ENCODE measurements around the gene IFNGR2. TPM values are rescaled to one million over a fixed set of nuclear protein-coding genes. Genes with fewer than 3 reads are reported as not detected.
A peak's percentile ranks its signal among the peaks of the same experiment; 100 is the strongest.

Gene IFNGR2
- total and polyA plus RNA-seq, 2 donors from 2014 or later, result 57.6 to 68.3 TPM

DNA sequence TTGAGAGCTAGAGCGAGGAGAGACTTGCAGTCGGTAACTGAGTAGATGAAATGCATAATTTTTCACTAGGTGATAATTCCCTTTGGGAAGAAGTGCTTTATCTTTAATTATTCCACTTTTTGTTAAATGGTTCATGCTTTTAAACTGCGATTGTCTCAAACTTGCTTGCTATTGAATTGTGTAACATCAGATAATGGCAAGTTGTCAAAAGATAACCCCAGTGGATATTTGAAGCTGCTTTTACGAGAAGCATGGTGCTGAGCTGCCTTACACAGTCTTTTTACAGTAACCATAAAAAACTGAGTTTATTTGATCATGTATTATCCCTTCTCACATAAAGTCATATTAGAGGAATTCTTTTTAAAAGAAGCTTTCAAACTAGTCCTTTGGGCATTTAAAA, 46.4 kb downstream of the IFNGR2 start:
- no peak overlapping the region for H3K27ac ChIP-seq (ENCODE audit: low read depth in 2 of 2, low read length in 2 of 2)
- H3K9ac ChIP-seq (ENCODE audit: low read length in 3 of 3), result no peak overlapping the region
- TF ChIP-seq, protein P1, sequence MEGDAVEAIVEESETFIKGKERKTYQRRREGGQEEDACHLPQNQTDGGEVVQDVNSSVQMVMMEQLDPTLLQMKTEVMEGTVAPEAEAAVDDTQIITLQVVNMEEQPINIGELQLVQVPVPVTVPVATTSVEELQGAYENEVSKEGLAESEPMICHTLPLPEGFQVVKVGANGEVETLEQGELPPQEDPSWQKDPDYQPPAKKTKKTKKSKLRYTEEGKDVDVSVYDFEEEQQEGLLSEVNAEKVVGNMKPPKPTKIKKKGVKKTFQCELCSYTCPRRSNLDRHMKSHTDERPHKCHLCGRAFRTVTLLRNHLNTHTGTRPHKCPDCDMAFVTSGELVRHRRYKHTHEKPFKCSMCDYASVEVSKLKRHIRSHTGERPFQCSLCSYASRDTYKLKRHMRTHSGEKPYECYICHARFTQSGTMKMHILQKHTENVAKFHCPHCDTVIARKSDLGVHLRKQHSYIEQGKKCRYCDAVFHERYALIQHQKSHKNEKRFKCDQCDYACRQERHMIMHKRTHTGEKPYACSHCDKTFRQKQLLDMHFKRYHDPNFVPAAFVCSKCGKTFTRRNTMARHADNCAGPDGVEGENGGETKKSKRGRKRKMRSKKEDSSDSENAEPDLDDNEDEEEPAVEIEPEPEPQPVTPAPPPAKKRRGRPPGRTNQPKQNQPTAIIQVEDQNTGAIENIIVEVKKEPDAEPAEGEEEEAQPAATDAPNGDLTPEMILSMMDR (IDR thresholded peaks at IDR 0.05; ENCODE audit: borderline replicate concordance, extremely low read depth, insufficient read depth), result no peak
- H3K4me3 ChIP-seq (ENCODE audit: low read length in 3 of 3), result no peak overlapping the region
- H3K9me3 ChIP-seq (ENCODE audit: control insufficient read depth in 2 of 3, insufficient read depth in 1 of 3, low read length in 3 of 3), result no peaks in the 10 kb centered on the region
- intact Hi-C loops (cut with DNase I), result no loop called here
- H3K27me3 ChIP-seq (ENCODE audit: control insufficient read depth, insufficient read depth, low read length), result no peaks in the 10 kb centered on the region
- H3K4me1 ChIP-seq (ENCODE audit: control insufficient read depth in 2 of 3, insufficient read depth in 2 of 3, low read depth in 1 of 3, low read length in 3 of 3), result no peaks in the 10 kb centered on the region
- no peak for FAIRE-seq
- no peak for DNase-seq
- peaks cover 0 to 5% (median 4%) of the 10 kb centered on the region in 3 donors for H3K36me3 ChIP-seq (ENCODE audit: control insufficient read depth in 2 of 3, insufficient read depth in 3 of 3, low read length in 3 of 3)

DNA sequence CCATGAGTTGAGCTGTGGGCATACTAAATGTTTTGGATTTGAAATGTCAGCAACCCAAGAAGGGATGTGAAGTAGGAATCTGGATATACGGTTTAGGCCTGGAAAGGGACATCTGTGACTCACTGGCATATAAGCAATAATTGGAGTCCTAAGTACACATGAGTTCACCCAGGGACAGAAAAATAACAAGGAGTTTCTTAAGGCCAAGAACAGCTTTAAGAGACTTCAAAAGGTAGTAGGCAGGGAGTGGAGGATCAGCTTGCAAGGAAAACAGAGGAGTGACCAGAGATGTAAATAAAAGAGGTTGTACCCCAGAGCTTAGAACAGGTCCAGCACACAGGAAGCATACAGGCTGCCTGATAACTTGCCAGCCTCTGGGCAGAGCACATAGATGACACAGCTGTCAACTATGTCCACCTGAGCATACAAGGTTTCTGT, 48.4 kb downstream of the IFNGR2 start:
- no peak overlapping the region for H3K9ac ChIP-seq (ENCODE audit: low read length in 3 of 3)
- TF ChIP-seq, protein P1 (IDR thresholded peaks at IDR 0.05; ENCODE audit: borderline replicate concordance, extremely low read depth, insufficient read depth), result no peak
- no peak for FAIRE-seq

DNA sequence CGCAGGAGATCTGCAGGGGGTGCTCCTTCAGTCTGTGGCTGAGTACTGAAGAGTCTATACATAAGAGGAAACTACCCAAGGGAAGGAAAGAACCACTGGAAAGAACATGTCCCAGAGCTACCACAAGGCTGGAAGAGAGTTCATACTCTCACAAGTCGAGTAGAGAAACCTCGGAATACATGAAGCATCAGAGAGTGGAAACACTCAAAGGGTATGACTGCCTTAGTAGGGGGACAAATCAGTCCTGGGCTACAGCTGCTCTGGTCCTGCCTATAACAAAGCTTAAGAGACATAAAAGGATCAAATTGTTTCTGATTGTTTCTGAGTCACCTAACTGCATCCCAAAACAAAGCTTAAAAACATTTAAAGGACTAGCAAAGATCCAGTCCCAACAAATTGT, 49.1 kb downstream of the IFNGR2 start:
- peaks cover 0 to 7% (median 0%) of the 10 kb centered on the region in 3 donors for H3K36me3 ChIP-seq (ENCODE audit: control insufficient read depth in 2 of 3, insufficient read depth in 3 of 3, low read length in 3 of 3)
- H3K4me1 ChIP-seq (ENCODE audit: control insufficient read depth in 2 of 3, insufficient read depth in 2 of 3, low read depth in 1 of 3, low read length in 3 of 3), result no peaks in the 10 kb centered on the region
- no peaks in the 10 kb centered on the region for H3K9me3 ChIP-seq (ENCODE audit: control insufficient read depth in 2 of 3, insufficient read depth in 1 of 3, low read length in 3 of 3)
- H3K4me3 ChIP-seq (ENCODE audit: low read length in 3 of 3), result no peak overlapping the region
- no peak for FAIRE-seq
- intact Hi-C loops (cut with DNase I), result no loop called here
- no peak overlapping the region for H3K9ac ChIP-seq (ENCODE audit: low read length in 3 of 3)
- no peaks in the 10 kb centered on the region for H3K27me3 ChIP-seq (ENCODE audit: control insufficient read depth, insufficient read depth, low read length)
- no peak for DNase-seq
- TF ChIP-seq, protein P1 (IDR thresholded peaks at IDR 0.05; ENCODE audit: borderline replicate concordance, extremely low read depth, insufficient read depth), result no peak
- H3K27ac ChIP-seq (ENCODE audit: low read depth in 2 of 2, low read length in 2 of 2), result no peak overlapping the region

More for the DNA sequence above, 48.4 kb downstream of the IFNGR2 start:
- Histone ChIP-seq H3K4me3 (ENCODE audit: low read length in 3 of 3) (no peak overlapping the region), H3K4me1 (ENCODE audit: control insufficient read depth in 2 of 3, insufficient read depth in 2 of 3, low read depth in 1 of 3, low read length in 3 of 3) (no peaks in the 10 kb centered on the region), H3K27me3 (ENCODE audit: control insufficient read depth, insufficient read depth, low read length) (no peaks in the 10 kb centered on the region), H3K27ac (ENCODE audit: low read depth in 2 of 2, low read length in 2 of 2) (no peak overlapping the region), H3K36me3 (ENCODE audit: control insufficient read depth in 2 of 3, insufficient read depth in 3 of 3, low read length in 3 of 3) (peaks cover 0 to 7% (median 4%) of the 10 kb centered on the region in 3 donors), H3K9me3 (ENCODE audit: control insufficient read depth in 2 of 3, insufficient read depth in 1 of 3, low read length in 3 of 3) (no peaks in the 10 kb centered on the region)
- DNase-seq, result peak in 1 of 5 donors; percentile 90
- intact Hi-C loops (cut with DNase I), result no loop called here

Data from kidney (tissue), 14 donors.